ENCODE results near the gene RANBP1.

The RANBP1 gene

GRCh38 chr22:20114506-20115475 lies 1.1 kb upstream of the RANBP1 start:
- Histone ChIP-seq H3K27ac (ENCODE audit: low read depth, low read length) (no peak overlapping the region), H3K36me3 (ENCODE audit: control insufficient read depth in 5 of 5, insufficient read depth in 5 of 5, low read length in 5 of 5) (peaks cover 0 to 66% (median 60%) of the 10 kb centered on the region in 5 donors), H3K9ac (ENCODE audit: low read length in 5 of 5) (peak overlapping the region in 1 of 5 donors; percentile 90), H3K27me3 (ENCODE audit: control insufficient read depth in 5 of 5, insufficient read depth in 4 of 5, low read length in 5 of 5) (no peaks in the 10 kb centered on the region), H3K4me3 (ENCODE audit: low read depth in 1 of 5, low read length in 5 of 5) (no peak overlapping the region), H3K4me1 (ENCODE audit: control insufficient read depth in 5 of 5, insufficient read depth in 5 of 5, low read length in 5 of 5) (peaks cover 2 to 41% (median 32%) of the 10 kb centered on the region in 5 donors), H3K9me3 (ENCODE audit: control insufficient read depth in 5 of 5, low read length in 5 of 5) (no peaks in the 10 kb centered on the region)

GRCh38 chr22:20116376-20116950 lies 559 bp downstream of the RANBP1 start:
- peak overlapping the region; percentile 78 for H3K27ac ChIP-seq (ENCODE audit: low read depth, low read length)
- no peaks in the 10 kb centered on the region for H3K27me3 ChIP-seq (ENCODE audit: control insufficient read depth in 5 of 5, insufficient read depth in 4 of 5, low read length in 5 of 5)
- peak overlapping the region; percentile 59 to 92 (median 87) for H3K4me3 ChIP-seq (ENCODE audit: low read depth in 1 of 5, low read length in 5 of 5)
- H3K9ac ChIP-seq (ENCODE audit: low read length in 5 of 5): peak overlapping the region; percentile 56 to 94 (median 90)
- H3K4me1 ChIP-seq (ENCODE audit: control insufficient read depth in 5 of 5, insufficient read depth in 5 of 5, low read length in 5 of 5): peaks cover 2 to 42% (median 38%) of the 10 kb centered on the region in 5 donors
- no peaks in the 10 kb centered on the region for H3K9me3 ChIP-seq (ENCODE audit: control insufficient read depth in 5 of 5, low read length in 5 of 5)
- peaks cover 0 to 62% (median 53%) of the 10 kb centered on the region in 5 donors for H3K36me3 ChIP-seq (ENCODE audit: control insufficient read depth in 5 of 5, insufficient read depth in 5 of 5, low read length in 5 of 5)

GRCh38 chr22:20116951-20117632 lies 1.2 kb downstream of the RANBP1 start, which contains the start of gene TRMT2A:
Gene TRMT2A, minus strand, starts transcription at chr22:20117226. Its CDS starts 320 bp downstream, at chr22:20116906.
- peak within 1 kb of the TSS; percentile 66 to 92 (median 87) for H3K4me3 ChIP-seq (ENCODE audit: low read depth in 1 of 5, low read length in 5 of 5)
- H3K9ac ChIP-seq (ENCODE audit: low read length in 5 of 5): peak within 1 kb of the TSS; percentile 56 to 94 (median 90)
- H3K4me1 ChIP-seq (ENCODE audit: control insufficient read depth in 5 of 5, insufficient read depth in 5 of 5, low read length in 5 of 5): peaks cover 2 to 42% (median 38%) of the 10 kb centered on the region in 5 donors
- no peaks in the 10 kb centered on the region for H3K27me3 ChIP-seq (ENCODE audit: control insufficient read depth in 5 of 5, insufficient read depth in 4 of 5, low read length in 5 of 5)
- peak within 1 kb of the TSS; percentile 78 for H3K27ac ChIP-seq (ENCODE audit: low read depth, low read length)
- H3K9me3 ChIP-seq (ENCODE audit: control insufficient read depth in 5 of 5, low read length in 5 of 5): no peaks in the 10 kb centered on the region
- H3K36me3 ChIP-seq (ENCODE audit: control insufficient read depth in 5 of 5, insufficient read depth in 5 of 5, low read length in 5 of 5): peaks cover 0 to 63% (median 54%) of the 10 kb centered on the region in 5 donors

GRCh38 chr22:20117633-20118299 lies 1.9 kb downstream of the RANBP1 start:
- Histone ChIP-seq H3K9me3 (ENCODE audit: control insufficient read depth in 5 of 5, low read length in 5 of 5) (no peaks in the 10 kb centered on the region), H3K36me3 (ENCODE audit: control insufficient read depth in 5 of 5, insufficient read depth in 5 of 5, low read length in 5 of 5) (peaks cover 0 to 60% (median 52%) of the 10 kb centered on the region in 5 donors), H3K27ac (ENCODE audit: low read depth, low read length) (peak overlapping the region; percentile 67), H3K27me3 (ENCODE audit: control insufficient read depth in 5 of 5, insufficient read depth in 4 of 5, low read length in 5 of 5) (no peaks in the 10 kb centered on the region), H3K4me3 (ENCODE audit: low read depth in 1 of 5, low read length in 5 of 5) (peak overlapping the region; percentile 66 to 92 (median 81)), H3K9ac (ENCODE audit: low read length in 5 of 5) (peak overlapping the region in 4 of 5 donors; percentile 85 to 89 (median 86)), H3K4me1 (ENCODE audit: control insufficient read depth in 5 of 5, insufficient read depth in 5 of 5, low read length in 5 of 5) (peaks cover 2 to 42% (median 37%) of the 10 kb centered on the region in 5 donors)

- peaks cover 2 to 42% (median 37%) of the 10 kb centered on the region in 5 donors for H3K4me1 ChIP-seq (ENCODE audit: control insufficient read depth in 5 of 5, insufficient read depth in 5 of 5, low read length in 5 of 5)
- H3K9me3 ChIP-seq (ENCODE audit: control insufficient read depth in 5 of 5, low read length in 5 of 5): no peaks in the 10 kb centered on the region
- H3K9ac ChIP-seq (ENCODE audit: low read length in 5 of 5): peak overlapping the region in 4 of 5 donors; percentile 85 to 89 (median 86)
- peak overlapping the region; percentile 67 for H3K27ac ChIP-seq (ENCODE audit: low read depth, low read length)
- H3K27me3 ChIP-seq (ENCODE audit: control insufficient read depth in 5 of 5, insufficient read depth in 4 of 5, low read length in 5 of 5): no peaks in the 10 kb centered on the region
- peaks cover 0 to 54% (median 47%) of the 10 kb centered on the region in 5 donors for H3K36me3 ChIP-seq (ENCODE audit: control insufficient read depth in 5 of 5, insufficient read depth in 5 of 5, low read length in 5 of 5)
- H3K4me3 ChIP-seq (ENCODE audit: low read depth in 1 of 5, low read length in 5 of 5): peak overlapping the region; percentile 66 to 92 (median 81)
Observed at GRCh38 chr22:20118300-20119020, 2.6 kb downstream of the RANBP1 start.

GRCh38 chr22:20121856-20122415 lies 6.0 kb downstream of the RANBP1 start:
- Histone ChIP-seq H3K9me3 (ENCODE audit: control insufficient read depth in 5 of 5, low read length in 5 of 5) (no peaks in the 10 kb centered on the region), H3K4me3 (ENCODE audit: low read depth in 1 of 5, low read length in 5 of 5) (no peak overlapping the region), H3K4me1 (ENCODE audit: control insufficient read depth in 5 of 5, insufficient read depth in 5 of 5, low read length in 5 of 5) (peaks cover 2 to 27% (median 17%) of the 10 kb centered on the region in 5 donors), H3K36me3 (ENCODE audit: control insufficient read depth in 5 of 5, insufficient read depth in 5 of 5, low read length in 5 of 5) (peaks cover 0 to 63% (median 58%) of the 10 kb centered on the region in 5 donors), H3K9ac (ENCODE audit: low read length in 5 of 5) (no peak overlapping the region), H3K27me3 (ENCODE audit: control insufficient read depth in 5 of 5, insufficient read depth in 4 of 5, low read length in 5 of 5) (no peaks in the 10 kb centered on the region), H3K27ac (ENCODE audit: low read depth, low read length) (no peak overlapping the region)

GRCh38 chr22:20123366-20124082 lies 7.6 kb downstream of the RANBP1 start:
- Histone ChIP-seq H3K9ac (ENCODE audit: low read length in 5 of 5) (no peak overlapping the region), H3K4me1 (ENCODE audit: control insufficient read depth in 5 of 5, insufficient read depth in 5 of 5, low read length in 5 of 5) (peaks cover under 1 to 18% (median 8%) of the 10 kb centered on the region in 5 donors), H3K4me3 (ENCODE audit: low read depth in 1 of 5, low read length in 5 of 5) (no peak overlapping the region), H3K27ac (ENCODE audit: low read depth, low read length) (no peak overlapping the region), H3K9me3 (ENCODE audit: control insufficient read depth in 5 of 5, low read length in 5 of 5) (no peaks in the 10 kb centered on the region), H3K27me3 (ENCODE audit: control insufficient read depth in 5 of 5, insufficient read depth in 4 of 5, low read length in 5 of 5) (no peaks in the 10 kb centered on the region), H3K36me3 (ENCODE audit: control insufficient read depth in 5 of 5, insufficient read depth in 5 of 5, low read length in 5 of 5) (peaks cover 0 to 69% (median 64%) of the 10 kb centered on the region in 5 donors)

- peaks cover 0 to 67% (median 61%) of the 10 kb centered on the region in 5 donors for H3K36me3 ChIP-seq (ENCODE audit: control insufficient read depth in 5 of 5, insufficient read depth in 5 of 5, low read length in 5 of 5)
- no peak overlapping the region for H3K4me3 ChIP-seq (ENCODE audit: low read depth in 1 of 5, low read length in 5 of 5)
Observed at GRCh38 chr22:20124083-20124787, 8.3 kb downstream of the RANBP1 start.

More at GRCh38 chr22:20124083-20124787, 8.3 kb downstream of the RANBP1 start:
- no peaks in the 10 kb centered on the region for H3K27me3 ChIP-seq (ENCODE audit: control insufficient read depth in 5 of 5, insufficient read depth in 4 of 5, low read length in 5 of 5)
- no peaks in the 10 kb centered on the region for H3K9me3 ChIP-seq (ENCODE audit: control insufficient read depth in 5 of 5, low read length in 5 of 5)
- H3K4me1 ChIP-seq (ENCODE audit: control insufficient read depth in 5 of 5, insufficient read depth in 5 of 5, low read length in 5 of 5): peaks cover 0 to 11% (median 4%) of the 10 kb centered on the region in 5 donors
- H3K27ac ChIP-seq (ENCODE audit: low read depth, low read length): no peak overlapping the region
- H3K9ac ChIP-seq (ENCODE audit: low read length in 5 of 5): no peak overlapping the region
